Loucy (cell line): ENCODE results near the gene ATP9A.

Experiments
- H2AFZ ChIP-seq: fragments of 200-600 bp; sonication (generic); 2 replicates; pipeline ENCODE4 v1.6.0; 2016; ENCODE audit warnings: antibody characterized with exemption, mild to moderate bottlenecking, low read length, moderate library complexity
- H3F3A ChIP-seq: fragments of 200-600 bp; 2 replicates; pipeline ENCODE4 v1.6.0; 2016; ENCODE audit warnings: antibody characterized with exemption, low read depth, mild to moderate bottlenecking
- H3K27me3 ChIP-seq: fragments of 200-600 bp; sonication (generic); 2 replicates; pipeline ENCODE4 v1.6.1; 2014; ENCODE audit warnings: low read length, mild to moderate bottlenecking; ENCODE audit not compliant: insufficient read depth, poor library complexity, severe bottlenecking
- H3K36me3 ChIP-seq: fragments of 200-600 bp; sonication (generic); 2 replicates; pipeline ENCODE4 v1.6.1; 2016; ENCODE audit warnings: low read length; ENCODE audit not compliant: insufficient read depth
- H3K4me1 ChIP-seq: fragments of 200-600 bp; sonication (generic); 2 replicates; pipeline ENCODE4 v1.5.1; 2014; ENCODE audit warnings: low read length, mild to moderate bottlenecking; ENCODE audit not compliant: insufficient read depth, poor library complexity, severe bottlenecking
- H3K4me2 ChIP-seq: fragments of 200-600 bp; sonication (generic); 2 replicates; pipeline ENCODE4 v1.6.0; 2014; ENCODE audit warnings: antibody characterized with exemption, low read length, low read depth, mild to moderate bottlenecking; ENCODE audit not compliant: poor library complexity, severe bottlenecking
- H3K4me3 ChIP-seq: fragments of 200-600 bp; sonication (generic); 2 replicates; pipeline ENCODE4 v1.5.1; 2014; ENCODE audit warnings: low read length, mild to moderate bottlenecking, mixed read lengths; ENCODE audit not compliant: poor library complexity, severe bottlenecking
- H3K79me2 ChIP-seq: fragments of 200-600 bp; sonication (generic); 2 replicates; pipeline ENCODE4 v1.6.1; 2014; ENCODE audit warnings: low read length; ENCODE audit not compliant: insufficient read depth
- H3K9ac ChIP-seq: fragments of 200-600 bp; sonication (generic); 2 replicates; pipeline ENCODE4 v1.6.0; 2014; ENCODE audit warnings: mild to moderate bottlenecking, low read depth, low read length, moderate library complexity; ENCODE audit not compliant: poor library complexity, severe bottlenecking
- H3K9me2 ChIP-seq: fragments of 200-600 bp; sonication (generic); replicated peaks from 2 replicates; pipeline ENCODE4 v1.6.1; 2016; ENCODE audit warnings: low read depth, low read length, mixed read lengths
- H3K9me3 ChIP-seq: fragments of 200-600 bp; sonication (generic); 2 replicates; pipeline ENCODE4 v1.6.1; 2014; ENCODE audit warnings: mild to moderate bottlenecking, antibody characterized with exemption, low read length, low read depth; ENCODE audit not compliant: insufficient read depth
- H4K20me1 ChIP-seq: fragments of 200-600 bp; sonication (generic); 2 replicates; pipeline ENCODE4 v1.6.0; 2014; ENCODE audit warnings: antibody characterized with exemption, low read length, mild to moderate bottlenecking; ENCODE audit not compliant: insufficient read depth, poor library complexity, severe bottlenecking
- EZH2phosphoT487 ChIP-seq: fragments of 200-600 bp; IDR thresholded peaks from 2 replicates; pipeline ENCODE4 v1.6.1; 2018; ENCODE audit warnings: antibody characterized with exemption, mild to moderate bottlenecking, moderate library complexity, borderline replicate concordance
- TF ChIP-seq, protein P1 (sequence below): fragments of 200-600 bp; sonication (generic); conservative IDR thresholded peaks from 2 replicates; pipeline ENCODE4 v1.5.1; 2014; ENCODE audit warnings: mild to moderate bottlenecking, antibody characterized with exemption, low read length

ATP9A gene

GRCh38 chr20:51679254-51679921 lies 88.8 kb downstream of the ATP9A start:
- Histone ChIP-seq H4K20me1 (no peaks in the 10 kb centered on the region), H2AFZ (no peak overlapping the region), H3K9ac (no peak overlapping the region), H3K27me3 (no peaks in the 10 kb centered on the region), H3K4me1 (peaks cover 19% of the 10 kb centered on the region), H3K9me3 (no peaks in the 10 kb centered on the region), H3K36me3 (peaks cover 39% of the 10 kb centered on the region), H3F3A (no peaks in the 10 kb centered on the region), H3K4me3 (no peak overlapping the region), H3K9me2 (no peaks in the 10 kb centered on the region), H3K4me2 (no peak overlapping the region), H3K79me2 (peaks cover 64% of the 10 kb centered on the region)
- TF ChIP-seq, protein P1, sequence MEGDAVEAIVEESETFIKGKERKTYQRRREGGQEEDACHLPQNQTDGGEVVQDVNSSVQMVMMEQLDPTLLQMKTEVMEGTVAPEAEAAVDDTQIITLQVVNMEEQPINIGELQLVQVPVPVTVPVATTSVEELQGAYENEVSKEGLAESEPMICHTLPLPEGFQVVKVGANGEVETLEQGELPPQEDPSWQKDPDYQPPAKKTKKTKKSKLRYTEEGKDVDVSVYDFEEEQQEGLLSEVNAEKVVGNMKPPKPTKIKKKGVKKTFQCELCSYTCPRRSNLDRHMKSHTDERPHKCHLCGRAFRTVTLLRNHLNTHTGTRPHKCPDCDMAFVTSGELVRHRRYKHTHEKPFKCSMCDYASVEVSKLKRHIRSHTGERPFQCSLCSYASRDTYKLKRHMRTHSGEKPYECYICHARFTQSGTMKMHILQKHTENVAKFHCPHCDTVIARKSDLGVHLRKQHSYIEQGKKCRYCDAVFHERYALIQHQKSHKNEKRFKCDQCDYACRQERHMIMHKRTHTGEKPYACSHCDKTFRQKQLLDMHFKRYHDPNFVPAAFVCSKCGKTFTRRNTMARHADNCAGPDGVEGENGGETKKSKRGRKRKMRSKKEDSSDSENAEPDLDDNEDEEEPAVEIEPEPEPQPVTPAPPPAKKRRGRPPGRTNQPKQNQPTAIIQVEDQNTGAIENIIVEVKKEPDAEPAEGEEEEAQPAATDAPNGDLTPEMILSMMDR, result no peak
- TF ChIP-seq EZH2phosphoT487, result no peak

GRCh38 chr20:51678026-51678697 lies 90.0 kb downstream of the ATP9A start:
- Histone ChIP-seq H4K20me1 (no peaks in the 10 kb centered on the region), H3K36me3 (peaks cover 50% of the 10 kb centered on the region), H3K9me2 (no peaks in the 10 kb centered on the region), H3K4me1 (peaks cover 9% of the 10 kb centered on the region), H3K27me3 (no peaks in the 10 kb centered on the region), H3K4me2 (no peak overlapping the region), H3K79me2 (peaks cover 53% of the 10 kb centered on the region), H3K9me3 (no peaks in the 10 kb centered on the region), H2AFZ (no peak overlapping the region), H3F3A (no peaks in the 10 kb centered on the region), H3K9ac (no peak overlapping the region), H3K4me3 (no peak overlapping the region)
- TF ChIP-seq, protein P1, result no peak
- TF ChIP-seq EZH2phosphoT487, result no peak

DNA sequence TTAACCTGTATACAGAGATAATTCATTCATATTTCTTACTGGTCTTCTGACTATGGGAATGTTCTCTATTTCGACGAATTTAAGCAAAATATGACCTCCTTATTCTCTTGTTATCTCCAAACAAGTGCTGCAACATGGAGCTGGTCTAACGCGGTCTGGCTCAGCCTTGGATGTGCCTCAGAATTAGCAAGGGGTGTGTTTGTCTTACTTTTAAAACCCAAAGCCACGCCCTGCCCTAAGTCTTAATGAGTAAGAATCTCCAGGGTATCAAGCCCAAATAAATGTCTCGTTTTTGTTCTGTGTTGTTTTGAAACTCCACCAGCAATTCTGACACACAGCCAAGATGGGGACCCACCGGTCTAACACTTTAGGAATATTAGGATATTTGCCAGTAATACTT lies 99.2 kb downstream of the ATP9A start:
- Histone ChIP-seq H3K9me2 (no peaks in the 10 kb centered on the region), H2AFZ (no peak overlapping the region), H3K36me3 (peaks cover 73% of the 10 kb centered on the region), H3K4me3 (no peak overlapping the region), H3K27me3 (no peaks in the 10 kb centered on the region), H3K4me1 (no peaks in the 10 kb centered on the region), H3K4me2 (no peak overlapping the region), H3K9me3 (no peaks in the 10 kb centered on the region), H3K79me2 (0 out of 2 replicates have a peak, but pooled peaks cover 4% of the 10 kb centered on the region), H3K9ac (no peak overlapping the region), H3F3A (0 out of 2 replicates have a peak, but pooled peaks cover 2% of the 10 kb centered on the region), H4K20me1 (peaks cover 3% of the 10 kb centered on the region)
- TF ChIP-seq, protein P1, result no peak
- no peak for TF ChIP-seq EZH2phosphoT487
